CD4-positive, alpha-beta T cell treated with Interleukin-17A for 1 hour (primary cell): ENCODE results near the gene GBX2.

Source experiments
- DNase-seq: peaks from one replicate; pipeline ENCODE4 v3.0.0-alpha.2; 2020

Gene GBX2

DNA sequence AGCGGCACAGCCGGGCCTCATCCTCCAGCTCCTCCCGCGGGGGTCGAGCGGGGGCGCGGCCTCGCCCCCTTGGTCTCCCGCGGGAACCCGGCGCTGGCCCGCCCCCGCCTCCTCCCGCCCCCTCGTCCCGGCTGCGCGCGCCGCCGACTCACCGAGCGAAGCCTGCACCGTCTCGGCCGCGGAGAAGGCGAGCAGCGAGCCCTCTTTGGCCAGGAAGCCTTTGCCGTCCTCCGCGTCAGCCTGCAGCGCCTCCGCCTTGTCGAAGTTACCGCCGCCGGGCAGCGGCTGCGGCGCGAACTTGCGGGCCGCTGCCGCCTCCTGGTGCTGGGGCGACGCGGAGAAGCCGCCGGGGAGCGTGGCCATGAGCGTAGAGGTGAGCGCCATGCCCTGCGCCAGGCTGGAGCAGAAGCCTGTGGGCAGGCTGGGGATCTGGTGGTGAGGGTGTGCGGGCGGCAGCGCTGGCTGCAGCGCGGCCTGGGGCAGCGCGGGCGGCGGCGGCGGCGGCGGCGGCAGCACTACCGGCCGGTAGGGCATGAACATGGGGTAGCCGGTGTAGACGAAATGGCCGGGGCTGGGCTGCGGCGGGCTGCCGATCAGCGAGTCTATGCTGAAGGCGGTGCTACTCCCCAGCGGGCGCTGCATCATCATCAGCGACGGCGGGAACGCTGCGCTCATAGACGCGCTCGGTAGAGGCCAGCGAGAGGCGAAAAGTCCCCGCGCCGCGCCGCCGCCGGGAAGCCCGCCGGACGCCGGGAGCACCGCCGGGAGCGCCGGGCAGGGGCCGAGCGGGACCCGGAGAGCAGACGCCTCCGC lies 683 bp downstream of the GBX2 start:
- DNase-seq, result no peak

DNA sequence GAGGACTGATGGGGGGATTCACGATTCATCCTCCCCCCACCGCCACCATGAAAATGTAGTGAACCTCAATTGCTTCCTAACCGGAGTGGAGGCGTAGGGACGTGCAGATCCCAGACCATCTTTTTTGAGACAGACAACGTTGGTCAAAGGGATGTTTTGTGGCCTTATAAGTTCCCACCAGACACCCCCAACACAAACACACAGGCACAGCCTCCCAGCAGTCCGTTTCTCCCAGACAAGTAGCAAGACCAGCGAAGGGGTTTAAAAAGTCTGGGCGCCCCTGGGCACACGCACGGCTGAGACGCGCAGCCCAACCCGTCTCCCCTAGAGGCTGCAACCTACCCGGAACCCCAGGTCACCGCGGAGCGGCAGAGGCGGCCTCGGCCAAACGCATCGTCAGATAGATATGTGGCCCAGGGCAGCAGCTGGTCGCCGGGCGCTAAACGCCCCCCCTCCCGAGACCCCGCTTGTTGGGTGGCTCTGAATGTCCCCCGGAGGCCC lies 1.3 kb downstream of the GBX2 start:
- DNase-seq, result no peak

DNA sequence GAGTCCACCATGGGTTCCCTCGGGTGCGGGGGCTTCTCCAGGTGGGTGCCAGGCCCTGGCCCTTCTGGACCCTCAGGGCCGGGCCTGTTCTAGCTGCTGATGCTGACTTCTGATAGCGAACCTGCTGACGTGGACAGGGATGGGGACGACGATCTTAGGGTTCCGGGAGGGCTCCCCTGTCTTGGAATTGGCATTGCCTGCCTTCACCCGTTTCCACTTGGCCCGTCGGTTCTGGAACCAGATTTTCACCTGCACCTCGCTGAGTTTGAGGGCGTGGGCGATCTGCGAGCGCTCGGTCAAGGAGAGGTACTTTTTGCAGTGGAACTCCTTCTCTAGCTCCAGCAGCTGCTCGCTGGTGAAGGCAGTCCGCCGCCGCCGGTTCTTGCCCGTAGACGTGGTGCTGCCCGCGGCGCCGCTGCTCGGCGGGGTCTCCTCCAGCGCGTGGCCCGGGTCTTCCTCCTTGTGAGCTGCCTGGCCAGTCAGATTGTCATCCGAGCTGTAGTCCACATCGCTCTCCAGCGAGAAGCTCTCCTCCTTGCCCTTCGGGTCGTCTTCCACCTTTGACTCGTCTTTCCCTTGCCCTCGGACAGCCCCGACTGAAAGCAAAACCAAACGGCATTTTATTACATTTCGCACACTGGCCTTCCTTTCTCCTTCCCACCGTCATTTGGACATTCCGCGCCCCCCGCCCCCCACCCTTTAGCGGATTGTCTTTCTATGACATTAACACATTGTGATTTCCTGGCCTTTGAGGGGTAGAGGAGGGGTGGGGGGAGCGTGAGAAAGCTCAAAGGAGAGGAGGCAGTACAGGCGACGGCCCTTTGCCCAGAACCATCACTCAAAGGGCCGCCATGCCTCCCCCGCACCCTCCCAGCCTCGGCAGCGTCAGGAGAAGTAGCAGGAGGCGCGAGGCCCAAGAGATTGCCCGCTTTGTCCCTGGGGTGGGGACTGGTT lies 2.1 kb downstream of the GBX2 start:
- no peak for DNase-seq

DNA sequence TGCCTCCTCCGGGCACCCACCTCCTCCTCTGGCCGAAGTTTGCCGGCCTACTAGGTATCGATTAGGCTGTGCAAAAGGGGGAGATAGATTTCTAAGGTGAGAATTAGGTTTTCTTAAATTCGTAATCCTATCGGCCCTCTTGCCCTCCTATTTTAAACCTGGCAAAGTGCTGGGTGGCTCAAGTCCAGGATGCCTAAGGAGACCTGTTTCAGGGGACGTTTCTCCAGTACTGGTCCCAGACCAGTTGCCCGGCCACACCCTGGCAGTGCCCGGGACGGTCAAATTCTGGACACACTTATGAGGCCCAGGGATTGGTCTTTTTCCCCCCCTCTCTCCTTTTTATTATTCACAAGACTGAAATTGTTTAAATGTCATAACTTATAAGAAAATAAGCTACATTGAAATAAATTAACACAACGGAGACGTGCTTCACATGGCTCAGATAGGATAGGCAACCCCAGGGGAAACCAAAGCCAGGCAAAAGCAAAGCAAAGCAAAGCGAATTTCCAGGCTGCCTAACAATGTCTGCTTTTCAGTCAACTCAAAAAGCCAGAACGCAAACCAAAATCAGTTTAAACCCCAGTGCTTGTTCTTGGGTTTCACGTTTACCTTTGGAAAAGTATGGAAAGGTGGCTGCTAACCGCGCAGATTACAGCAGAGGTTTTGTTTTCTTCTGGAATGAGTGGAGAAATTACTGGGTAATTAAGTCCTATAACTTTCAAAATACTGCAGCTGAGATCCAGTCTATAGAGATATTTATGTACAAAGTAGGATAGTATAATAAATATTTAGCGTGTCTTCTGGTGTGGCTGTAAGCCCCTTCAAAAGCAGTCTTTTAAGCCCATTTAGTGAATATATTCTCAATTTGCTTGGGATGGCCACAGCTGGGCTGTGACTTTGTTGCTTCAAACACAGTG lies 3.0 kb downstream of the GBX2 start:
- no peak for DNase-seq

DNA sequence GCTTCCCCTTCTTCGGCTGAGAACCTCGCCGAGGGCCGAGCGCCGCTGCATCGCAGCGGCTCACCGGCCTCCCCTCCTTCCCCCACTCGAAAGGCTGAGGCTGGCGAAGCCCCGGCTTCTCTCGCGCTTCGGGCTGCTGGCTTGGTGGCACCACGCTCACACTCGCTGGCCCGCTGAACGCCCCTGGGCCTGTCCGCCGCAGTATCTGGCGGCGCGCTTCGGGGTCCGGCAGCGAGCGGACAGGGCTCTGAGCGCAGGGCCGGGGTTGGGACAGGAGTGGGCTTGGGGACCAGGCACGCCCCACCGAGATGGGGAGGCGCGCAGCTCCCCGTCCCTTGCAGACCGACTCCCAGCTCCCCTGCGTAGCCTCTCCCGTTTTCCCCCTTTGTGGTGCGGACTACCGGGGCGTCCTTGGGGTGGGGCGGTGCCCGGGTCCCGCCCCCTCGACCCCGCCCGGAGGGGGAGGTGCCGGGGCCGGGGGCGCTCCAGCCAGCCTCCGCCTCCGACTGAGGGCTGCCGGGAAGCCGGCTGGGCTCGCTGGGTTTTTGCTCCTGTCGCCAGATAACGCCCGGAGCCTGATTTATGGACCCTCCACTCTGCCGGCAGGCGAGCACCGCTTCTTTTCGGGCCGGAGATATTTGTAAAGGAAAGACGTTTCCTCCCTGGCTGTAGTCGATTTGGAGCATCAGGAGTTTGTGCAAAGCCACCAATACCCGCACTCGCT lies 3.8 kb downstream of the GBX2 start:
- DNase-seq, result no peak

DNA sequence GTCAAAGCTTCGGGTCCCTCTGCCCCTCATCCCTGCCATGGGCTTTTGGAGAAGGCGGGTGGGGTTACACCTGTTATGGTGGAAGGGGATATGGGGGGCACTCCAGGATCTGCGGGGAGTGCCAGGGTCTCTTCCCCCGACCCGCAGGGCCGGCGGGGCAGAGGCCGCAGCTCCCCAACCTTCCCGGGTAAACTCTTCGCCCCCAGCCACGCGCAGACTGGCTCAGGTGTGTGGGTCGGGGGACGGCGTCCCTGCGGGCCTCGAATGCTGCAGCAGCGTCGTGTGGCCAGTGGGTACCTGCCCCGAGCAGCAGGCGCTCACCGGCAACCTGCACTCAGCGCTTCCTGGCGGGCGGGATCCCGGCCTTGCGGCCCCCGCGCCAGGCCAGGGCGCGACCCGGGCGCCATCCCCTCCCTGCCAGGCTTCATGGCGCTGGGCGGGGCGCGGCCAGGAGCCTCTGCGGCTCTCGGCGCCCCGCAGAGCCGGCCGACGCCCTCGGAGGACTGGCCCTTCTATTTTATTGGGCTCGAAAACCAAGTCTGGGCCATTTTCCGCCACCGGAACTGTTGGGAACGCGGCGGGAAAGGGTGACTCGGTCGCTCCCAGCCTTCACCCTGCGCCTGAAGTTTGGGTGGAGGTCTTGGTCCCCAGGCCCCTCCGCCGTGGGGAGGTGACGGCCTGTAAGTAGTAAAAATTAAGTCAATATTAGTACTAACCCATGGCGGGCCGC lies 4.5 kb downstream of the GBX2 start:
- DNase-seq, result no peak

DNA sequence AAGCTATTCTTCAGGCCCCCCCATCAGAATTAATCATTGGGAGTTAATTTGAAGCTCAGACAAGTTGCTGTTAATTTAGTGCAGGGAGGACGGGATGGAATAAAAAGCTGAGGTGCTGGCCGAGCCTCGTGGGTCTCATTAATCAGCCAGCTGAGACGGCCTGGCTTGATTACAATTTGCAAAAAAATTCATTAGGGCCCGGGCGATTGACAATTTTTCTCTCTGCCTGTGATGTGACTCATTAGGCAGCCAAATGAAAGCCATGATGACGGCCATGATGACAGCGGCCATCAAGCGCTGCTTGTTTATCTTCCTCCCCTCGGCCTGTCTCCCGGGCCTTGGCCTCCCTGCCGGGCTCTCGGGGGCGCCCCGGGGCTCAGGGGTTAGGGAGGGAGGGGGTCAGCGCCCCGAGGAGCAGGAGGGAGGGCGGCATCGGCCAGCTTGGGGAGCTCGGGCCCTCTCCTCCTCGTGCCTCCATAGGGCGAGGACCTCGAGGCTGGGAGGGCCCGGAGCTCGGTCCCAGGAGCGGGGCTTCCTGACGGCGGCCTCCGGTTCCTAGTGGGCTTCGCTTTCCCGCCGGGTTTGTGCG lies 5.2 kb downstream of the GBX2 start:
- no peak for DNase-seq

DNA sequence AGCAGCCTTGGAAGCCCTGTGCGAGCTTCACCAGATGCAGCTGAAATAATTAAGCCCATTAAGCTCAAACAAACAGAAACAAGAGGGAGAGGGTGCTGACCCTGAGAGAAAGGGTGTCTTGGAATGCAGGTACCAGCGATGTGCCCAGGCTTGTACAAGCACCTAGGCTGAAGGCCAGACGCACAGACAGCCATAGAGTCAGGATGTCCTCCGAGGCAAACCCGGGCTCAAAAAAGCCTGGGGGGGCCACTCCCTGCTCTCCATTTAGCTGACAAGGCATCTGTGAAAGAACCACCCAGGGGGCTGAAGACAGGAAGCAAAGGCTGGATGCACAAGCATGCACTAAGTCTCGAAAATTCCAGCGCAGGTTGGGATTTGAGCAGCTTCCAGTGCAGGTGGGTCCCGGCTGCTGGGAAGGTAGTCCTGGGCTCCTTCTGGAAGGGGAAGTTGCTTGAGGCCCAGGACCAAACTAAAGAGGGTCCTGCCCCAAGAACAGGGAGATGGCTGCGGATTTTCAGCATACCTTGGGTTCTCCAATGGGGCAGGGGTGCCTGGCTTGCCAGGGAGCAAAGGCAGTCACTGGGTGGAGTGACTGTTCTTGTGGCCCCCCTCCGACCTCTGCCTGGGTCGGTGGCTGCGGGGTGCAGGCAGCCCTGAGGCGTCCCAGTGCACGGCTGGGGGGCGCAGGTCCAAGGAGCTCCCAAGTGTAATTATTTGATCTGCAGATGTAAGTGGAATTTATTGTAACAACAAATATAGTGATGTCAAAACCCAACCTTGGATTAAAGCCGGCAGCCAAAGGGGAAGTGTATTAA lies 5.9 kb downstream of the GBX2 start:
- no peak for DNase-seq

DNA sequence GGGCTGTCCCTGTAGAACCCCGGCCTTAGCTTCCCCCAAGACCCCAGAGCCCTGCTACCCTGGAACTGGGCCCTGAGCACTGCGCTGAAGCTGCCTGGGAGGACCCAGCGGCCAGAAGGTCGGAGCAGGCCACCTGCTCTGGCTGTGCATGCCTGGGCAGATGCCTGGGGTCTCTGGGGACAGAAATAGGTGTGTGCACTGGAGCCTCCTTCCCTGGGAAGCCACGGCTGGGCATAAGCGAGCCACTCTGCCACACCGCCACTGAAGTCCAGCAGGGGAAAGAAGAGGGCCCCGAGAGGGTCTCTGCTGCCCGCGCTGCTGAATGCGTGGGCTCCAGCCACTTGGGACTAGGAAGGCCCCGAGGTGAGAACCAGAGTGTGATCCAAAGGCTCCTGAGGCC lies 6.7 kb downstream of the GBX2 start:
- no peak for DNase-seq

DNA sequence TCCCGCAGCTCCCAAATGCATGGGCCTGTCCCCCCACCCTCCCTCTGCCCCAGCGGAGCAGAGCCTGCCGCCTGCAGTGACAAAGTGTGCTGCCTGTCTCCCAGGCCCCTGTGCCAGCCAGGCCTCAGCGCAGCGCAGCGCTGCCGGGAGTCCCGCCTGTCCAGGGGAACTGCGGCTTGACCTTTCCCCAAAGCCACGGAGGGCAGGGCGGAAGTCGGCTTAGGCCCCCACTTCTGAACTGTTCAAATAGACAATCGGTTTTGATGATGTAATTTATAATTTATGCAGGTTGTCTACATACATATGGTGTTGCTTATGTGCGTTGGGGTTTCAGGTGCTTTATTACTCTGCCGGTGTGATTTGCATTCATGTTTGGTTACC lies 7.1 kb downstream of the GBX2 start:
- DNase-seq, result no peak

DNA sequence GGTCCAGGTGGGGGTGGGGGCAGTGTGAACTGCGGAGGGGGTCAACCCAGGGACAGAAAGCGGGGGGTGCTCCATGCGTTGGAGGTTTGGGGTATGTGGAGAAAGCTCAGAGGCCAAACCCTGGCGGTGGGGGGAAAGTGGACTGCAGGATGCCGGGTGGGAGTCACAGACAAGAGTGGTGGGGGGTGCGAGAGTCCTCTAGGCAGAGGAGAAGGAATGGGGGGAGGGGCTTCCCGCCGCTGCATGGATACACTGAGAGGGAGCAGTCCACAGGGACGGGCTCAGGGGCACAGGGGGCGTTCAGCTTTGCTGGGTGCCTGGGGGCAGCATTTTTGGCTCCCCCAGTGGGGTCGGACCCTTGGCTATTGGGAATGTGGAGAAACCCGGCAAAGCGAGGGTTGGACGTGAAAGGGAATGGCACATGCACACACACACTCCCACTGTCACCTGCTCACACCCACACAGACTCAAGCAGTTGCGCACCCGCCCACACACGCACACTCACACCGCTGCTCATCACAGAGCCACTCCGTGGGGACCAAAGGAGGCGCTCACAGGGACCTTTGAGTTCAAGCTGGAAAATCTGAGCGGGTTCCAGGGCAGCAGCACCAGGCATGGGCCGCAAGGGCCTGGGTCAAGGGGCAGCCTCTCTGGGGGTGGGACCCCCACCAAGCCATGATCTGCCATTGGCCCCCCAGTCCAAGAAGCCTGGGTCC lies 7.7 kb downstream of the GBX2 start:
- no peak for DNase-seq

DNA sequence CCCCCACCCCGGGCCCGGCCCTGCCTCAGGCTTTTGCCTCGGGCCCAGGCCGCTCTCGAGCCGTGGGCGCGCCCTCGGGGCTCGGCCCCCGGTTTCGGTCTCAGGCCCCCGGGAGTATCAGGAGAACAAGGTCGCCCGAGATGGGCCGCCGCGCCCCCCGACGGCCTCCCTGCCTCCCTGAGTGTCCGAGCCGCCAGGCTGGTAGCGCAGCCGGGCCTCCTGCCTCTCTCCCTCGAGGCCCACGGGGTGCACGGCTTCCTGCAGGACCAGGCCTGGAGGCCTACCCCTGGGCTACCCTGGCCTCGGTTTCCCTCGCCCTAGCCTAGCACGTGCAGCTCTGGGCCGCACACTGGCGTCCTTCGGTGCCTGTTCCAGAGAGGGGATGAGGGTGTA lies 8.4 kb downstream of the GBX2 start:
- no peak for DNase-seq

DNA sequence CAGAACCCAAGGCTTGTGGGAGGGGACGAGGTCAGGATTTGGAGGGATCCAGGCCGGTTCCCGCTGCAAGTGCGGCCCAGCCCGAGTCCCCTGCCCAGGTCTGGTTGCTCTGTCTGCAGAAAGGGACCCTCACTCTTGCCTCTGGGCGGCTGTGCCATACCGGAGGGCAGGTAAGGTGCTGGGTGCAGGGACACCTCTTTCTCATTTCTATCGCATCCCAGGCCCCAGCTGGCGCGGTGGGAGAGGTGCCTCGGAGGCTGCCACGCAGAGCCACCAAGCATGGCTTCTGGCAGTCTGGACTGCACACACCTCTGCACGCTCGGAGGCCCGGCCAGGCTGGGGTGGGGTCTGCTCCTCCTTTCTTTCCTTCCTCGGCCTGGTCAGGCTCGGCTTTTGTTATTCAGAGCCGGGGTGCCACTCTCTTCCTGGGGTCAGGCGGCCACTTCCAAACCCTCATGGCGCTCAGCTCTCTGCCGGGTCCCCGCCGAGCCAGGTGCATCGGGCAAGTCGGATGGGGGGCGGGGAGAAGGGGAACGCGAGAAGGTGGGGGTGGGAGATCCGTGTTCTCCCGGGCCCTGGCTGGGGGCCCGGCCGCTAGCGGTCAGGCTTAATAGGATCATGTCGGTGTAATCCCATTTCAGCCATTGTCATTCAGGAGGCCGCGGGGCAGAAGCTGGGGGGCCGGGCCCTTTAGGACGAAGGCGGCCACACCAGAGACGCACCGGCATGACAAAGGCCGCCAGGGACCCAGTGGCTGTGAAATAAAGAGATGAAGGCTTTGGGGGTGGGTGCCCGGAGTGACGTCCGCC lies 9.0 kb downstream of the GBX2 start:
- DNase-seq, result no peak

DNA sequence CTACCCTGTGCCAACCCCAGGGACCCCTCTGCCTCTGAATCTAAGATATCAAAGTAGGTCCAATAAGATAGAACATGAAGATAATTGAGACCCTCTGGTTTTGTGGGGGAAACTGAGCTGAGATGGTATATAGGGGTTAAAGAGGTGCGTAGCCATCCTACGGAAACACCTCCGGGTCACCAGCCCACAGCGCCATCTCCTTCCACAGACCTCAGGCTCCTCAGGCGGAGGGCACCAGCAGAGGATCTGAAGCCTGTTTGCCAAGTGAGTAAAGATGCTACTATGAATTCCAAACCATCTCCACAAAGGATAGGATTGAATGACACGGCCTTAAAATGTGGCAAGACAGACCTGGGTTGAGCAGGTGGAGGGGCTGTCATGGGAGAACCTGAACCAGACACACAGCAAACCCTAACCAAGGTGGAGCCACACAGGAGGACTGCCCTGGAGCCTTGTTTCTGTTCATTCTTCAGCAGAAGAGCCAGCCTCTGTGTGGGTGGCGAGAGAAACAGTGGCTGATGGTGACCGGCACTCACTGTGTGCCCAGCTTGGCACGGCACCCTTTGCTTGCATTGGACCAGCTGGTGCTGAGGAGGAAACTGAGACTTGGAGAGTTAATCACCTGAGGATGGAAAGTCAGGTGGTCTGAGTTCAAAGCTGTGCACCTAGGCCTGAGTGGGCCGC lies 10.2 kb downstream of the GBX2 start:
- DNase-seq, result no peak

DNA sequence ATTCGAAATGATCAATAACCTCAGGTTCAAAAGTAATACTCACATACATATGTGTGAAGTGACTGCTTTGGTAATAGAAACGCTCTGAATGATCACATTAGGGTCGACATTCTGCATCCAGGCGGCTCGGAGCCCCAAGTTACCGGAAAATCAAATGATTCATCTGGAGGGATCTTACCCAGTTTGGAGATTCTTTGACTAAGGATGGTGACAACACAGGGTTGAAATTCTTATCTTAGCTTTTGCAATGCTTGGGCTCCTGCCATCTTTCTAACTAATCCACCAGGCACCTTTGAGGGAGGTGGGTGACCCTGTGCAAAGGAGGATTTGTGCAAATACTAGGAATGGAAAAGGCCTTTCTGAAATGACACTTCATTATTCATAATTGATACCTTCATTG lies 10.8 kb downstream of the GBX2 start:
- no peak for DNase-seq

DNA sequence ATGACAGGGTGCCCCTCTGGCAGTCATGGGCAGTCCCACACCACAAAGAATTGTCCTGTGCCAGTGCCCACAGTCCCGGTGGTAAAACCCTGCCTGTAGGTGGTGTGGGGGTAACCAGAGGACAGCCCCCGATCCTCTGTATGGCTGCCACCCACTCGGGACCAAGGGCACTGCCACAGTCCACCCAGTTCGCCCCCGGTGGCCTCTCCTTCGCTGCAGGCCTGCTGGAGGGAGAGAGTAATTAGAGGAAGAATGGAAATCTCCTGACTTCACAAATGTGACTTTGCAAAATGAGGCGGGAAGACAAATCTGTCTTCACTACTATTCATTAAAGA lies 11.4 kb downstream of the GBX2 start:
- DNase-seq, result no peak

DNA sequence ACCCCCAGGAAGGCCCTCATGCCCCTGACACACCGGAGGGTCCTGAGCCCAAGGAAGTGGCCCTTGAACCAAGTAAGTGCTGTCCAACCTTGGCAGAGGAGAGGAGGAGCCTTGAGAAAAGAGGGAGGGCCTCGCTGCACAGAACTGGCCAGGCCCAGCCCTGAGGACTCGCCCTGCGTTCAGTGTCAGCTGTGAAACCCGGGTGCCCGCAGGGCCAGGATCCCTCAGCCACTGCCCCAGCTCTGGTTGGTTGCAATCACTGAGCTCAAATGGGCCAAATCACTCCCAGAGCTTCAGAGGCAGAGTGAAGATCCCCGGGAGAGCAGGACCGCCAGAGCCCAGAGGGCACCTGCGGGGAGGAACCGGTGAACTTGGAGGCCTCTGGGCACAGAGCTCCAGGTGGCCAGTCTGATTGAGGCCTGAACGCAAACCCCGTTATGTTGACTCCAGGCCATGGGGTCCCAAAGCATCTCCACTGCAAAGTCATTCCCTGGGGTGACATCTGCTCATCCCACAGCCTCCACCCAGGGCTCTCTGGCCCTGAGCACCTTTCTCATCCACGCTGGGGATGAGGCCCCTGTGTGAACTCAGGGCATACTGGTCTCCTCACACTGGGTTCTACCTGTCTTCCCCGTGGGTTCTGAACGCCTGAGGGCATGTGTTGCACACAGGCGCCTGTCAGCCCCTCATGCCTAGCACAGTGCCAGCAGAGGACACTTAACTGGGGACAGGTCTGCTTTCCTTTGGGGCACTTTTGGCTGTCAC lies 11.9 kb downstream of the GBX2 start:
- DNase-seq, result no peak
